Frontal cortex (tissue), 4 donors: ENCODE results near the gene MTG1. TPM values are rescaled to one million over a fixed set of nuclear protein-coding genes. Genes with fewer than 3 reads are reported as not detected.

Source experiments
- DNase-seq, 2 donors: peaks; one replicate each; pipeline ENCODE4 v3.0.0; 2012; ENCODE audit warnings: low spot score in 2 of 2
- FAIRE-seq: peaks from 2 replicates; lab custom pipeline; 2012; peaks lifted over from hg19 to GRCh38; lab: Jason Lieb, UNC
- total RNA-seq: library from RNA; depleted of rRNA; stranded (reverse); fragments of >200 nt; gene quantifications from one replicate; pipeline ENCODE4 v1.2.3, GENCODE V29; 2014
- donor health status: control.
- donor health status: control.
- donor health status: control.

MTG1 gene, protein sequence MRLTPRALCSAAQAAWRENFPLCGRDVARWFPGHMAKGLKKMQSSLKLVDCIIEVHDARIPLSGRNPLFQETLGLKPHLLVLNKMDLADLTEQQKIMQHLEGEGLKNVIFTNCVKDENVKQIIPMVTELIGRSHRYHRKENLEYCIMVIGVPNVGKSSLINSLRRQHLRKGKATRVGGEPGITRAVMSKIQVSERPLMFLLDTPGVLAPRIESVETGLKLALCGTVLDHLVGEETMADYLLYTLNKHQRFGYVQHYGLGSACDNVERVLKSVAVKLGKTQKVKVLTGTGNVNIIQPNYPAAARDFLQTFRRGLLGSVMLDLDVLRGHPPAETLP
- 21.2 TPM for total RNA-seq

DNA sequence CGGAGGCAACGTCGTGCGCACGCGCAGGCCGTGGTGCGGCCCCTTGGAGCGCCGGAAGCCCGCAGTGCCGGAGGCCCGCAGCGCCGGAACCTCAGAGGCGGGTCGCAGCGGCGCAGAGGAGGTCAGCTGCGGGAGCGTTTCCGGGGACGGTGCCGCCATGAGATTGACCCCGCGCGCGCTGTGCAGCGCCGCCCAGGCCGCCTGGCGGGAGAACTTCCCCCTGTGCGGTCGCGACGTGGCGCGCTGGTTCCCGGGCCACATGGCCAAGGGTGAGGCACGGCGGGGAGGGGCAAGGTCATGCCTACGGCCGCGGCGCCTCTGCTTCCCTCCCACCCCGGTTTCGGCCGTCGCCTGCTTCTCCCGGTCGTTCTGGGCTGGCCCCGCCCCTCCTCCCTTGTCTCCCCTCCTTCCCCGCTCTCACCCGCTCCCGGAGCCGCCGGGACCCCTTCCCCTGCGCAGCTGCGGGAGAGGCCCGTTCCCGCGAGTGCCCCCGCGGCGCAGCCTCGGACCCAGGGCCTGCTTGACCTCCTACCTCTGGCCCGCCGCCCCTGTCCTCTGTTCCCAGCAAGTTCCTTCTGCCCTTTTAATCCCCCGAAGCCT lies at the start of gene MTG1:
Gene MTG1 (plus strand): TSS at position 94 of the 600 bp plus-strand sequence. CDS start 64 bp downstream, at position 158.
- DNase-seq = peak; percentile 99
- FAIRE-seq = no peak

GRCh38 chr10:133344236-133344635 lies 49.7 kb upstream of the MTG1 start:
- DNase-seq = no peak
- FAIRE-seq = no peak

DNA sequence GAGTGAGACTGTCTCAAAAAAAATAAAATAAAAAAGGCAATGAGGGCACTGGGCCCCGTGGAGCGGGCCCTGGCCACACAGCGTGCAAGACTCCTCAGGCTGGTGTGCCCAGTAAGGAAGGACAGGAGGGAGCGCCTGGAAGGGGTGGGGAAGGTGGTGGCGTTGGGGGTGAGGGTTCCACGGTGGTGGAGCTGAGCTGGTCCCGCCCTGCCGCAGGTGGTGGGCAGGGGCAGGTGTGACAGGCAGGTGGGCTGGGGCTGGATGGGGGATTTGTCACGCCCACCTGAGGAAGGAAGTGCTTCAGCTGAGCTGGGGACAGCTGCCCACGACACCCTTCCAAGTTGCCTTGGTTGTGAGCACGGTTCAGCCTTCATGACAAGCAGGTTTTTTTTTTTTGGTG lies 47.5 kb upstream of the MTG1 start:
- FAIRE-seq (no peak), DNase-seq (no peak)

- FAIRE-seq = no peak
- no peak for DNase-seq
Observed at GRCh38 chr10:133347710-133348517, 46.0 kb upstream of the MTG1 start.

- DNase-seq (no peak), FAIRE-seq (no peak)
Observed at GRCh38 chr10:133349160-133349568, 44.8 kb upstream of the MTG1 start.

DNA sequence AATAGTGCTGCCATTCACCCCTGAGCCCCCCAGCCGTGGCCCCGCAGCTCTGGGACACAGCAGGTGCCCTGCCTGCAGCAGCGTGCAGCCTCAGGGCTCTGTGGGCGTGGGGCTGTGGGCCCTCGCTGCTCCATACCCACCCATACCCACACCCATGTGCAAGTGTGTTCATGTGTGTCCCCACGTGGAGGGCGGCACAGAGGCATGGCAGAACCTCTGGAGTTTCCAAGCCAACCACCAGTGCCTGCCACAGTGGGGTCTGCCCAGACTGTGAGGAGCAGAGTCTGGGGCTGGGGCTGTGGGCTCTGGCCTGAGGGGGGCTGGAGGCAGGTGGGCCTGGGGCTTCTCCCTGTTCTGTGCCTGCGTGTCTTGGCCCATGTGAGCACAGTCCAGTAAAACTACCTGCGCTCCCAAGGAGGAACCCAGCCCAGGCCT lies 44.4 kb upstream of the MTG1 start:
- FAIRE-seq = no peak
- no peak for DNase-seq

- no peak for FAIRE-seq
Observed at GRCh38 chr10:133350283-133350949, 43.5 kb upstream of the MTG1 start.

DNA sequence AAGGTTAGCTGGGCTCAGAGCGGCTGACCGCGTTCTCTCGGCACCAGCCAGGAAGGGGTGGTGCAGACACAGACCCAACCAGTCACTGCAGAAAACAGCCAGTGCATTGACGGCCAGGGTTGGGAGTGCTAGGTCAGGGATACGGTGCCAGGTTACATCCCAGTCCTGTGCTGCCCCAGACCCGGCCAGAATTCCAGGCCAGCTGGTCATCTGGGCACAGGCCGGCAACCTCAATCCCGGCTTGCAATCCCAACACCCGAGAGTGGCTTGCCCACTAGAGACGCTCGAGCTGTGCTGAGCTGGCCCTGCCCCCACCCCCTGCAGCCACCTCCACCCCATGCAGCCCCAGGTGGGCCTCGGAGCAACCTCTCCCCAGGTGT lies 43.0 kb upstream of the MTG1 start:
- FAIRE-seq (no peak), DNase-seq (no peak)

More at GRCh38 chr10:133350283-133350949, 43.5 kb upstream of the MTG1 start:
- no peak for DNase-seq

DNA sequence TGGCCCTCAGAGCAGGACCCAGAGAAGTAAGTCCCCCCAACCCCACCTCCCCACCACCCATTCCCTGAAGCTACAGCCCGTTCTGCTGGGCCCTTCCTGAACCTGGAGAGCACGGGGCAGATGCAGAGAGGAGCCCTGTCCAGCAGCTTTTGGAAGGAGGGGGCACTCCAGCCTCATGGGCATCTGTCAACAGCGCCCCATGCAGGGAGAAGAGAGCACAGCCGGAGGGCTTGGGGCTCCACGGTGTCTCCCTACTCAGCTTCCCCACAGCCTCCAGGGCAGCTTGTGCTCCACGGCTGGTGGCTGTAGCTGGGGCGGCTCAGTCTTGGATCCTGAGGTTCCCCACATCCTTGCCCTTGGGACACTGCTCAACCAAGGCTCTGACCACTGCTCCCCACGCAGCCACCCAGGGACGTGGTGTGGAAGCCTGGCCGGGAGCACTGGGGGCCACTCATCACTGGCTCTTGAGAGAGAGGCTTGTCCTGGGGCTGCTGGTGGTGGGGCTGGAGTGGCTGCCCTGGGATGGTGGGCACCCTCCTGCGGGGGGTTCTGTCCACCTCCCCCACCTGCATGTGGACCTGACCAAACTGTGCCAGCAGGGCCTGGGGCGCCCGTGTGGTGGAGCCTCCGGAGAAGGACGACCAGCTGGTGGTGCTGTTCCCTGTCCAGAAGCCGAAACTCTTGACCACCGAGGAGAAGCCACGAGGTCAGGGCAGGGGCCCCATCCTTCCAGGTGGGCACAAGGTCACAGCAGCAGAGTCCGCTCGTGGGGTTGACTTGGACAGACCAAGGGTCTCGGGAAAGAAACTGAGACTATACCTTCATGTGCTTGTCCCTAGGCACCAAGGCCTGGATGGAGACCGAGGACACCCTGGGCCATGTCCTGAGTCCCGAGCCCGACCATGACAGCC lies 42.3 kb upstream of the MTG1 start:
- no peak for DNase-seq
- no peak for FAIRE-seq

- FAIRE-seq (no peak), DNase-seq (no peak)
Observed at GRCh38 chr10:133353202-133353959, 40.6 kb upstream of the MTG1 start.

DNA sequence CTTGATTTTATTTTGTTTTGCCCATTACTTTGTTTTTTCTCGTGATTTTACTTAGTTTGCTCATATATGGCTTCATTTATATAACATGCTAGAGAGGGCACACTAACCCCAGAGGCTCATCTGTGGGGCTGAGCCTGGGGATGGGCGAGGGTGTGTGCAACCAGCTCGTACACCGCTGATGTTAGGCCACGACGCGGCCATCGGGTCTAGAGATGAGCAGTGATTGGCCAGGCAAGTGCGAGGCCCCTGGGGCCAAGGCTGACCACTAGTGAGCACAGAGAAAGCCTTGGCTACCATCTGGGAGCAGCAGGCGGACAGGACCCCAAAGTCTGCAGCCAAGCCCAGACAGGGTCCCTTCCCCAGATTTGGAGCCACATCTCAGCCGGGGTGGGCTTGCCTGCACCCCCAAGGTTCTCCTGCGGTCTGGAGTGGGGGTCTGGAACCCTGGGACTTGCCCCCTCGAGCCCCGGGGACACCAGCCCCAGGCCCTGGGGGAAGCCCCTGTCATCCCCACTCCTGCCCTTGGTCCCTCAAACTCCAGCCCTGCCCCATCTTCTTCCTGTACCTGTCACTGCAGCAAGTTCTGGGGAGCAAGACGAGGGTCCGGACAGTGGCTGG lies 39.9 kb upstream of the MTG1 start:
- FAIRE-seq (no peak), DNase-seq (no peak)

DNA sequence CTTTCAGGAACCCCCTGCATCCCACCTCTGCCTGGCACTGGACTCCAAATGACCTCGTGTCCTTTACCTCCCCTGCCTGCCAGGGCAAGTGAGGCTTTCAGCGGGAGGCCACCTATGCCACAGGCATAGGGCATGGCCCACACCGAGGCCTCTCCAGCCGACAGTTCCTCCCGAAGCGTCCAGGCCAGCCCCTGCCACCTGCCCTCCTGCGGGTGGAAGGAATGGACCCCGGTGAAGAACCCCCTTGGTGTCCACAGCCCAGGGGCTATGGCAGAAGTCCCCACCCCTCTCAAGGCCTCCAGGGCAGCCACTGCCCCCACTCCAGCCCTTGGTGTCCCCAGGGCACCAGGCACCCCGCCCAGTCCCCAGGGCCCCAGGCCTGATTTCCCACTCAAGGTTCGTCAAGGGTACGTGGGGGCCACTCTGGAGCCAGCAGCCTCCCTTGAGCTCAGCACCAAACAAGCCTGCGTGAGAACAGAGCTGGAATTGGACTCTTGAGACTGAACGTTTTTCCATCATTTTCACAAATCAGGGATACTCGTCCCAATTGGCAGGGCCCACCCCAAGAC lies 39.2 kb upstream of the MTG1 start:
- DNase-seq (no peak), FAIRE-seq (no peak)

DNA sequence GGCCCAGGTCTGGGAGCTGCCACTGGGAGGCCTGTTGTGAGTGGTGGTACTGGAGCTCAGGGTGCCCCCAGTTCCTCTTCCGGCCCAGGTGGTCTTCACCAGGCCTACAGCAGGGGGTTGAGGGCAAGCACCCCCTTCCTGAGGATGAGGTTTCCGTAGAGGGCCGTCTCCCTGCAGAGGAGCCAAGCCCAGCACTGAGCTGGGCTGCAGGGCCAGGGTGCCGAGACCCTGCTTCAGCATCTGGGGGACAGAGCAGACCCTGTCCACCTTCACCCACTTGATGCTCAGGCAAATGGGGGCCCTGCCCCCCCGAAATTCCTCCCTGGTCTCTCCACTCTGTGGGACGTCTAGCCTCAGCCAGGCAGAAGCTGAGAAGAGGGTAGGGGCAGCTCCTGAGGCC lies 38.7 kb upstream of the MTG1 start:
- DNase-seq = no peak
- no peak for FAIRE-seq

DNA sequence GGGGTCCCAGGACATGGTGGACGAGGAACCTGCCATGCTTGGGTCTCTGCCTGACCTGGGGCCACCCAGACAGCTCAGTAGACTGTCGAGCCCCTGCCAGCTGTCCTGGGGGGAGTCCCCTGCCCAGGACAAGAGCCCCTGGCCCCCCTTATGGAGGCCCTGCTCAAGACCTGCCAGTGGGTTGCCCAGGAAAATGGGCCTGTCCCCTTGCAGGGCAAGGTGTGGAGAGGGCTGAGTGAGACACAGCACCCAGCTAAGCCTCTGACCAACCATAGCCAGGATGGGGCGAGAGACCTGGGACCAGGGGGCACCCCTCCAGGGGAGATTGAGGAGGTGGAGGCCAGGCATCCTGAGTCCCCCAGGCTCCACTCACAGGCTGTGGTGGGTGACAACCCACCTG lies 38.0 kb upstream of the MTG1 start:
- DNase-seq = no peak
- FAIRE-seq = no peak

DNA sequence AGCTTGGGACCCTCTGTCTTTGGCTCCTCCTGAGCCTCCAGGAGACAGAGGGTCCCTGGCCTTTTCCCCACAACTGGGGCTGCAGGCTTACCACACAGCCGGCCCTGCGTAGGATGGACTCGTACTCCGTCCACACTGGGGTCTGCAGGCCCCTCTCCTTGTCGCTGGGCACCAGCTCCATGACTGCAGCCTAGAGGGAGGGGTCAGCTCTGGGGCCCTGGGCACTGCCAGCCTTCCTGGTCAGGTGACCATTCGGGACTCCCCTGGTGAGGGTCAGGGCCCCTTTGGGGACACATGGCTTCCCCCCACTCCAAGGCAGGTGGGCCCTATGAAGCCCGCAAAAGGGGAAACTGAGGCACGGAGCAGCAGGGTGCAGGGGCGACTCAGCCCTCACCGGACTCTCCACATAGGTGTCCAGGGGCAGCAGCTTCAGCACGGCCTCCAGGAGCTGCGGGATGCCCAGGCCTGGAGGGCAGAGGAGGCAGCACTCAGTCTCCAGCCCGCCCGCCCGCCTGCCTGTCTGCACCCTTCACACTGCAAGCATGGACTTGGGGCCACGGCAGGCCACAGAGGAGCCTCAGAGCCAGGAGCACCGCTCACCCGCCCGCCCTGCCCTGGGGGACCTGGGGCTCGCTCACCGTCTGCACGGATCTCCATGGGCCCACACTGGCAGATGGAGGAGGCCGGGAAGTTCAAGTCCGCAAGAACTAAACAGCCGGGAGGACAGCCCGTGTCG lies 37.2 kb upstream of the MTG1 start:
- no peak for FAIRE-seq

DNA sequence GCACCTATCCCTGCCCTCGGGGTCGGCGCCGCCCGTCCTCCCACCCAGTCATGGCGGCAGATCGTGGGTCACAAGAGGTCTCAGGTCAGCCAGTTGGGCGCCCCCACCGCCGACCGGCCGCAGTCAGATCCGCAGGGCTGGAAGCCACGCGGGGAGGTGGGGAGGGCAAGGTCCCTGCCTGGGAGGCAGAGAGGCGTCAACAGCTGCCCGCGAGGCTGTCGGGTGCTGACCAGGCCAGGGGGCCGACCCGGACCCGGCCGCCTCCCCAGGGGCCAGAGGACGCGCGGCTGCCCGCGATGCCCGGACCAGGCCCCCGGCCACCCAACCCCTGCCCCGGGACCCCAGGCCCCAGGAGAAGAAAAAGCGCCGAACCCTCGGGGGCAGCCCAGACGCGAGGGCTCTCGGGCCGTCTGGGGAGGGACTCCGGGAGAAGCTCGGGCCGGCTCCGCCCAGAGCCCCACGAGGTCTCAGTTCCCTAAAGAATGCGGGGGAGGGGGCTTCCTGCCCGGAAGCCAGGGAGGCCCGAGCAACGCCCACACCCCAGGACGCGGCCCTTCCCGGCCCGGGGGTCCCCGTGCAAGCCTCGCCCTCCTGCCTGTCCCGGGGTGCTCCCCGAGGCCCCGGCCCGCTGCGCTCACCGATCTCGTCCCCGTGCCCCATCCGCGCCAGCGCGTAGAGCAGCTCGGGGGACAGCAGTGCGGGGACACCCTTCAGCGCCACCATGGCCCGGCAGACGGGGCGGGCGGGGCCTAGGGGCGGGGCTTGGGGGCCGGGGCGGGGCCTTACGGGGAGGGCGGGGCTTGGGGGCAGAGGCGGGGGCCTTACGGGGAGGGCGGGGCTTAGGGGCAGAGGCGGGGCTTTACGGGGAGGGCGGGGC lies 36.4 kb upstream of the MTG1 start, which contains the start of gene FUOM:
Gene FUOM (minus strand): TSS at position 735 of the 877 bp plus-strand sequence. CDS start 12 bp downstream, at position 723.
- no peak for FAIRE-seq

More for the DNA sequence above, 37.2 kb upstream of the MTG1 start:
- no peak for DNase-seq

More for the DNA sequence above, 36.4 kb upstream of the MTG1 start, which contains the start of gene FUOM:
- DNase-seq = peak; percentile 79 to 96
